Upper lobe of right lung (tissue), 1 donor: ENCODE measurements around the gene USP37. TPM values are rescaled to one million over a fixed set of nuclear protein-coding genes. Genes with fewer than 3 reads are reported as not detected.
A peak's percentile ranks its signal among the peaks of the same experiment; 100 is the strongest.

Source experiments
- ATAC-seq: fragments of 200-7000 bp; cut with Tn5 transposase; one replicate; pipeline ENCODE4 v1.9.1; 2020; ENCODE audit warnings: mild to moderate bottlenecking, moderate library complexity
- DNase-seq: peaks from one replicate; pipeline ENCODE4 v3.0.0-alpha.2; 2020
- H3K27ac ChIP-seq: fragments of 200-600 bp; one replicate; pipeline ENCODE4 v1.8.0; 2022
- H3K27me3 ChIP-seq: fragments of 200-600 bp; one replicate; pipeline ENCODE4 v1.8.0; 2022; ENCODE audit warnings: mild to moderate bottlenecking
- H3K36me3 ChIP-seq: fragments of 200-600 bp; one replicate; pipeline ENCODE4 v1.8.0; 2022
- H3K4me1 ChIP-seq: fragments of 200-600 bp; one replicate; pipeline ENCODE4 v1.8.0; 2022
- H3K4me3 ChIP-seq: fragments of 200-600 bp; one replicate; pipeline ENCODE4 v1.8.0; 2022; ENCODE audit warnings: mild to moderate bottlenecking
- H3K9me3 ChIP-seq: fragments of 200-600 bp; one replicate; pipeline ENCODE4 v1.8.0; 2022
- CTCF ChIP-seq: fragments of 200-600 bp; IDR thresholded peaks from one replicate; pipeline ENCODE4 v1.8.0; 2022; ENCODE audit warnings: antibody characterized with exemption
- intact Hi-C: fragments of 100-400 bp; cut with DNase I; formaldehyde crosslinking; loops from one replicate; pipeline ENCODE4 v1.11.0; 2022
- total RNA-seq: library from RNA; stranded (reverse); fragmentation: NEBNext Ultra II Directional; extraction: Animal tissue kit (Norgen Biotek cat#: 25700); gene quantifications from one replicate; pipeline ENCODE4 v1.2.1, GENCODE V29; 2021
- donor health status: DM: no; HTN: yes; CAD: no; lungs with severe emphysema.

The USP37 gene
- total RNA-seq, 1 donor from 2014 or later = 13.8 TPM

GRCh38 chr2:218405086-218405745, 162.9 kb downstream of the USP37 start:
- Histone ChIP-seq H3K9me3 (no peaks in the 10 kb centered on the region), H3K36me3 (peaks cover 41% of the 10 kb centered on the region), H3K27ac (peak overlapping the region; percentile 84), H3K27me3 (no peaks in the 10 kb centered on the region), H3K4me3 (peak overlapping the region; percentile 44), H3K4me1 (peaks cover 44% of the 10 kb centered on the region)
- intact Hi-C loops = no loop called here
- DNase-seq (no peak), ATAC-seq (no peak)
- no peak for TF ChIP-seq CTCF

GRCh38 chr2:218404351-218405085, 163.6 kb downstream of the USP37 start:
- no peak for DNase-seq
- ATAC-seq = no peak
- no peaks in the 10 kb centered on the region for H3K27me3 ChIP-seq
- no peak overlapping the region for H3K27ac ChIP-seq
- peaks cover 44% of the 10 kb centered on the region for H3K4me1 ChIP-seq
- H3K4me3 ChIP-seq = no peak overlapping the region
- intact Hi-C loops = no loop called here
- TF ChIP-seq CTCF = no peak
- H3K36me3 ChIP-seq = peaks cover 41% of the 10 kb centered on the region
- H3K9me3 ChIP-seq = no peaks in the 10 kb centered on the region

GRCh38 chr2:218403810-218404209, 164.3 kb downstream of the USP37 start:
- Histone ChIP-seq H3K27me3 (no peaks in the 10 kb centered on the region), H3K9me3 (no peaks in the 10 kb centered on the region), H3K27ac (no peak overlapping the region), H3K36me3 (peaks cover 41% of the 10 kb centered on the region), H3K4me1 (peaks cover 44% of the 10 kb centered on the region), H3K4me3 (no peak overlapping the region)
- DNase-seq (no peak), ATAC-seq (no peak)
- no peak for TF ChIP-seq CTCF
- intact Hi-C loops = no loop called here

GRCh38 chr2:218402911-218403411, 165.2 kb downstream of the USP37 start:
- no peak overlapping the region for H3K27ac ChIP-seq
- no peaks in the 10 kb centered on the region for H3K9me3 ChIP-seq
- H3K4me3 ChIP-seq = no peak overlapping the region
- TF ChIP-seq CTCF = no peak
- peaks cover 41% of the 10 kb centered on the region for H3K36me3 ChIP-seq
- no peaks in the 10 kb centered on the region for H3K27me3 ChIP-seq
- intact Hi-C loops = no loop called here
- H3K4me1 ChIP-seq = peaks cover 44% of the 10 kb centered on the region
- DNase-seq = peak; percentile 66
- no peak for ATAC-seq

- intact Hi-C loops = no loop called here
- Histone ChIP-seq H3K4me1 (peaks cover 41% of the 10 kb centered on the region), H3K27ac (peak overlapping the region; percentile 100), H3K27me3 (no peaks in the 10 kb centered on the region), H3K36me3 (peaks cover 41% of the 10 kb centered on the region), H3K4me3 (peak overlapping the region; percentile 79), H3K9me3 (no peaks in the 10 kb centered on the region)
- ATAC-seq (no peak), DNase-seq (no peak)
- no peak for TF ChIP-seq CTCF
These were observed 165.7 kb downstream of the USP37 start for GRCh38 chr2:218402491-218402901.
